ENCODE data around the gene GYPB. TPM values are rescaled to one million over a fixed set of nuclear protein-coding genes. Genes with fewer than 3 reads are reported as not detected.
"Not testable (repeated sequence)": the region's sequence is repeated elsewhere in the genome, so short reads cannot be mapped to it uniquely, and the experiment has no call there.

GYPB gene
- total and polyA plus RNA-seq, 2 donors (not counting 1 experiment from before 2014, with no cell fraction given): 0.91 TPM; not detected in 1

- H3K27ac Mint-ChIP-seq; POLR2A ChIA-PET; H2AFZ ChIP-seq (ENCODE audit: insufficient read depth, low read depth, low read length, poor library complexity, severe bottlenecking); H3K27me3 ChIP-seq (replicated peaks in 1 of 4; ENCODE audit: control extremely low read depth in 1 of 4, control insufficient read depth in 3 of 4, insufficient read depth in 4 of 4, low read length in 3 of 4); H3K36me3 ChIP-seq (replicated peaks in 1 of 2; ENCODE audit: control extremely low read depth in 1 of 2, control insufficient read depth in 1 of 2, extremely low read depth in 1 of 2, insufficient read depth in 2 of 2, low read length in 1 of 2); H3K4me3 Mint-ChIP-seq; intact Hi-C loops (cut with micrococcal nuclease); H3K9me3 Mint-ChIP-seq (ENCODE audit: insufficient read depth); H3K4me1 Mint-ChIP-seq; H3K27me3 Mint-ChIP-seq; H3K4me1 ChIP-seq (ENCODE audit: control insufficient read depth in 2 of 2, insufficient read depth in 2 of 2, low read length in 2 of 2); H3K9ac ChIP-seq (ENCODE audit: low read length); H3K4me3 ChIP-seq (ENCODE audit: control extremely low read depth in 1 of 5, extremely low read depth in 1 of 5, insufficient read depth in 1 of 5, low read depth in 2 of 5, low read length in 4 of 5); ATAC-seq (ENCODE audit: low read depth); H3K9me3 ChIP-seq (ENCODE audit: control extremely low read depth in 1 of 3, control insufficient read depth in 2 of 3, insufficient read depth in 1 of 3, low read length in 2 of 3); H3K4me2 ChIP-seq (replicated peaks; ENCODE audit: low read depth, low read length, poor library complexity, severe bottlenecking); H4K20me1 ChIP-seq (ENCODE audit: control insufficient read depth, insufficient read depth, low read length, poor library complexity, severe bottlenecking); H3K79me2 ChIP-seq (ENCODE audit: control insufficient read depth, insufficient read depth, low read length); H3K27ac ChIP-seq (ENCODE audit: low read length in 2 of 2): not testable (repeated sequence)
- WGBS (ENCODE audit: insufficient coverage): 80% methylated on average over 1 of the region's 4 CpGs
- CTCF ChIA-PET: interaction anchor here (0.9 to 1.5 kb wide), 3 partner anchors 14 to 422 kb away, joined by 3 to 6 read pairs (median 6); no protein-coding TSS in a partner anchor
- peak; percentile 7 for DNase-seq
Observed at GRCh38 chr4:143980776-143981175, 38.4 kb downstream of the GYPB start.

GRCh38 chr4:143975527-143975926, 43.7 kb downstream of the GYPB start:
- H3K9me3 ChIP-seq (ENCODE audit: control extremely low read depth in 1 of 3, control insufficient read depth in 2 of 3, insufficient read depth in 1 of 3, low read length in 2 of 3); H4K20me1 ChIP-seq (ENCODE audit: control insufficient read depth, insufficient read depth, low read length, poor library complexity, severe bottlenecking); intact Hi-C loops (cut with micrococcal nuclease); H2AFZ ChIP-seq (ENCODE audit: insufficient read depth, low read depth, low read length, poor library complexity, severe bottlenecking); H3K4me3 Mint-ChIP-seq; H3K4me2 ChIP-seq (replicated peaks; ENCODE audit: low read depth, low read length, poor library complexity, severe bottlenecking); H3K4me1 Mint-ChIP-seq; H3K79me2 ChIP-seq (ENCODE audit: control insufficient read depth, insufficient read depth, low read length); H3K27me3 ChIP-seq (replicated peaks in 1 of 4; ENCODE audit: control extremely low read depth in 1 of 4, control insufficient read depth in 3 of 4, insufficient read depth in 4 of 4, low read length in 3 of 4); H3K9me3 Mint-ChIP-seq (ENCODE audit: insufficient read depth); H3K4me3 ChIP-seq (ENCODE audit: control extremely low read depth in 1 of 5, extremely low read depth in 1 of 5, insufficient read depth in 1 of 5, low read depth in 2 of 5, low read length in 4 of 5); H3K27me3 Mint-ChIP-seq; POLR2A ChIA-PET; H3K27ac ChIP-seq (ENCODE audit: low read length in 2 of 2); H3K36me3 ChIP-seq (replicated peaks in 1 of 2; ENCODE audit: control extremely low read depth in 1 of 2, control insufficient read depth in 1 of 2, extremely low read depth in 1 of 2, insufficient read depth in 2 of 2, low read length in 1 of 2); ATAC-seq (ENCODE audit: low read depth); CTCF ChIA-PET; DNase-seq; H3K27ac Mint-ChIP-seq; H3K9ac ChIP-seq (ENCODE audit: low read length); H3K4me1 ChIP-seq (ENCODE audit: control insufficient read depth in 2 of 2, insufficient read depth in 2 of 2, low read length in 2 of 2): not testable (repeated sequence)

GRCh38 chr4:143974021-143974420, 45.2 kb downstream of the GYPB start:
- H3K4me1 ChIP-seq (ENCODE audit: control insufficient read depth in 2 of 2, insufficient read depth in 2 of 2, low read length in 2 of 2); H3K4me3 ChIP-seq (ENCODE audit: control extremely low read depth in 1 of 5, extremely low read depth in 1 of 5, insufficient read depth in 1 of 5, low read depth in 2 of 5, low read length in 4 of 5); H3K27me3 Mint-ChIP-seq; POLR2A ChIA-PET; H2AFZ ChIP-seq (ENCODE audit: insufficient read depth, low read depth, low read length, poor library complexity, severe bottlenecking); CTCF ChIA-PET; H3K4me2 ChIP-seq (replicated peaks; ENCODE audit: low read depth, low read length, poor library complexity, severe bottlenecking); DNase-seq; H3K9ac ChIP-seq (ENCODE audit: low read length); H3K27ac ChIP-seq (ENCODE audit: low read length in 2 of 2); H3K4me1 Mint-ChIP-seq; H4K20me1 ChIP-seq (ENCODE audit: control insufficient read depth, insufficient read depth, low read length, poor library complexity, severe bottlenecking); H3K79me2 ChIP-seq (ENCODE audit: control insufficient read depth, insufficient read depth, low read length); H3K4me3 Mint-ChIP-seq; H3K27ac Mint-ChIP-seq; H3K9me3 ChIP-seq (ENCODE audit: control extremely low read depth in 1 of 3, control insufficient read depth in 2 of 3, insufficient read depth in 1 of 3, low read length in 2 of 3); H3K9me3 Mint-ChIP-seq (ENCODE audit: insufficient read depth); H3K36me3 ChIP-seq (replicated peaks in 1 of 2; ENCODE audit: control extremely low read depth in 1 of 2, control insufficient read depth in 1 of 2, extremely low read depth in 1 of 2, insufficient read depth in 2 of 2, low read length in 1 of 2); ATAC-seq (ENCODE audit: low read depth); intact Hi-C loops (cut with micrococcal nuclease); H3K27me3 ChIP-seq (replicated peaks in 1 of 4; ENCODE audit: control extremely low read depth in 1 of 4, control insufficient read depth in 3 of 4, insufficient read depth in 4 of 4, low read length in 3 of 4): not testable (repeated sequence)
- no CpG with 5 or more reads among the region's 4 CpGs for WGBS (ENCODE audit: insufficient coverage)
